K562 (cell line): Measurements from ENCODE around the gene UHRF1. TPM values are rescaled to one million over a fixed set of nuclear protein-coding genes. Genes with fewer than 3 reads are reported as not detected.

Source experiments
- ATAC-seq: fragments of 200-7000 bp; cut with Tn5 transposase; 3 replicates; pipeline ENCODE4 v1.9.1; 2020; ENCODE audit warnings: moderate library complexity
- BruUV-seq: library from RNA; stranded (reverse); fragments of 400-500 nt; replicated peaks from 2 replicates; lab custom pipeline; 2021; lab: Mats Ljungman, UMichigan
- CTCF ChIA-PET: fragments of 300-600 bp; formaldehyde crosslinking; extraction: SDS; loops from one replicate; lab custom pipeline; 2021; ENCODE audit warnings: low intra/inter-chr PET ratio; lab: Yijun Ruan, JAX
- POLR2A ChIA-PET: fragments of 300-600, 350-650 bp; sonication (Branson Sonifier 250); formaldehyde crosslinking; extraction: SDS; loops from one replicate; lab custom pipeline; 2021; ENCODE audit warnings: antibody characterized with exemption, inconsistent platforms; lab: Yijun Ruan, JAX
- DNase-seq, 4 experiments: peaks; one replicate each; pipeline versions ENCODE4 v3.0.0 to v3.0.0-alpha.2; 2011 to 2018; ENCODE audit warnings: low spot score in 3 of 4, mixed read lengths in 3 of 4; ENCODE audit errors: extremely low read depth in 1 of 4
- FAIRE-seq: peaks from 2 replicates; lab custom pipeline; 2011; peaks lifted over from hg19 to GRCh38; lab: Jason Lieb, UNC
- H2AFZ ChIP-seq: 2 replicates; pipeline ENCODE4 v1.6.0; 2011; ENCODE audit warnings: low read depth, low read length, control low read depth, inconsistent platforms
- H3K27ac ChIP-seq: fragments of 200-600 bp; 3 replicates; pipeline ENCODE4 v1.8.0; 2011; ENCODE audit warnings: low read depth, mild to moderate bottlenecking, control low read depth, inconsistent platforms, low read length, moderate library complexity, mixed read lengths; ENCODE audit errors: extremely low read depth
- H3K27me3 ChIP-seq, 2 experiments: fragments of 300-600 bp in 1 of 2; 2 replicates in 1 of 2; 3 replicates in 1 of 2; pipeline versions ENCODE4 v1.6.0 to v1.8.0; 2011; ENCODE audit warnings: inconsistent platforms in 2 of 2, low read length in 2 of 2, mild to moderate bottlenecking in 1 of 2, mixed read lengths in 1 of 2, moderate library complexity in 1 of 2; ENCODE audit not compliant: control insufficient read depth in 2 of 2, insufficient read depth in 2 of 2
- H3K36me3 ChIP-seq: fragments of 300-600 bp; 3 replicates; pipeline ENCODE4 v1.8.0; 2011; ENCODE audit warnings: mild to moderate bottlenecking, low read length, inconsistent platforms; ENCODE audit not compliant: control insufficient read depth, insufficient read depth
- H3K4me1 ChIP-seq, 2 experiments: fragments of 200-600 bp in 1 of 2; replicated peaks in 1 of 2; 2 replicates in 1 of 2; 3 replicates in 1 of 2; pipeline versions ENCODE4 v1.5.1 to v1.8.0; 2011; ENCODE audit warnings: inconsistent platforms in 2 of 2, low read length in 2 of 2, mild to moderate bottlenecking in 1 of 2, mixed read lengths in 1 of 2, moderate library complexity in 1 of 2; ENCODE audit not compliant: control insufficient read depth in 2 of 2, insufficient read depth in 2 of 2
- H3K4me2 ChIP-seq: 2 replicates; pipeline ENCODE4 v1.6.1; 2011; ENCODE audit warnings: low read length, control low read depth, inconsistent platforms, mixed read lengths; ENCODE audit not compliant: insufficient read depth
- H3K4me3 ChIP-seq: fragments of 200-600 bp; sonication (generic), shearing (Covaris generic); 2 replicates; pipeline ENCODE4 v1.5.1; 2016; ENCODE audit warnings: control low read depth, inconsistent platforms
- H3K79me2 ChIP-seq: fragments of 200-600 bp; 3 replicates; pipeline ENCODE4 v1.8.0; 2011; ENCODE audit warnings: low read length, inconsistent platforms; ENCODE audit not compliant: control insufficient read depth, insufficient read depth
- H3K9ac ChIP-seq, 2 experiments: 2 replicates each; pipeline versions ENCODE4 v1.6.0 to v1.6.1; 2011; ENCODE audit warnings: low read depth in 2 of 2, low read length in 2 of 2, control low read depth in 1 of 2, inconsistent platforms in 1 of 2, mild to moderate bottlenecking in 1 of 2, mixed read lengths in 1 of 2; ENCODE audit not compliant: insufficient read depth in 1 of 2
- H3K9me1 ChIP-seq: one replicate; pipeline ENCODE4 v1.6.0; 2011; ENCODE audit warnings: inconsistent platforms, mild to moderate bottlenecking, low read length, moderate library complexity; ENCODE audit not compliant: control insufficient read depth, insufficient read depth
- H3K9me3 ChIP-seq: replicated peaks from 2 replicates; pipeline ENCODE4 v1.5.1; 2011; ENCODE audit warnings: low read depth, low read length, inconsistent platforms; ENCODE audit not compliant: control insufficient read depth, insufficient read depth
- H4K20me1 ChIP-seq: replicated peaks from 2 replicates; pipeline ENCODE4 v1.6.1; 2011; ENCODE audit warnings: low read length, inconsistent platforms, mixed read lengths; ENCODE audit not compliant: control insufficient read depth, insufficient read depth
- CREB5 ChIP-seq: fragments of 250-450 bp; sonication (Bioruptor Pico); IDR thresholded peaks from 2 replicates; pipeline ENCODE4 v1.5.0; 2020; ENCODE audit warnings: mild to moderate bottlenecking
- EWSR1 ChIP-seq: fragments of 450-650 bp; IDR thresholded peaks from 2 replicates; pipeline ENCODE4 v1.6.1; 2018; ENCODE audit warnings: borderline replicate concordance, mild to moderate bottlenecking, low read depth, moderate library complexity; ENCODE audit not compliant: partially characterized antibody
- HCFC1 ChIP-seq: IDR thresholded peaks from 2 replicates; pipeline ENCODE4 v1.6.1; 2012; ENCODE audit warnings: low read depth, low read length, improper control_type of control experiment
- HMGN3 ChIP-seq: IDR thresholded peaks from 2 replicates; pipeline ENCODE4 v1.6.1; 2011; ENCODE audit warnings: borderline replicate concordance, low read depth, mild to moderate bottlenecking, mixed read lengths, low read length; ENCODE audit not compliant: insufficient read length; ENCODE audit errors: extremely low read depth
- MYC ChIP-seq, 2 experiments: fragments of 250-450 bp in 1 of 2; sonication (Bioruptor Pico) in 1 of 2; IDR thresholded peaks; 2 replicates each; pipeline versions ENCODE4 v1.5.1 to v1.6.1; 2012 to 2021; ENCODE audit warnings: low read depth in 2 of 2, borderline replicate concordance in 1 of 2, improper control_type of control experiment in 1 of 2, low read length in 1 of 2, mild to moderate bottlenecking in 1 of 2, moderate library complexity in 1 of 2
- NFE2 ChIP-seq: IDR thresholded peaks from 2 replicates; pipeline ENCODE4 v1.6.1; 2014; ENCODE audit warnings: antibody characterized with exemption, low read depth
- PRMT5 ChIP-seq: sonication (generic); formaldehyde crosslinking; IDR thresholded peaks from 2 replicates; pipeline ENCODE4 v1.5.0; 2020; ENCODE audit warnings: missing genetic modification reagents
- RNF219 ChIP-seq: fragments of 250-450 bp; sonication (Bioruptor Pico); IDR thresholded peaks from 2 replicates; pipeline ENCODE4 v1.5.0; 2022; ENCODE audit warnings: mild to moderate bottlenecking
- SIX5 ChIP-seq, 2 experiments: IDR thresholded peaks; 2 replicates each; pipeline ENCODE4 v1.6.1; 2011; ENCODE audit warnings: low read length in 2 of 2, borderline replicate concordance in 1 of 2, low read depth in 1 of 2, mild to moderate bottlenecking in 1 of 2, moderate library complexity in 1 of 2; ENCODE audit not compliant: insufficient read depth in 1 of 2
- TEAD1 ChIP-seq, 2 experiments: fragments of 450-650 bp in 1 of 2; sonication (generic) in 1 of 2; formaldehyde crosslinking; IDR thresholded peaks; 2 replicates each; pipeline versions ENCODE4 v1.4.0 to v1.8.0; 2020 to 2022; ENCODE audit warnings: mild to moderate bottlenecking in 2 of 2, missing genetic modification reagents in 1 of 2
- ZBTB12 ChIP-seq: fragments of 250-450 bp; sonication (Bioruptor Pico); IDR thresholded peaks from 2 replicates; pipeline ENCODE4 v1.4.0; 2020
- ZBTB43 ChIP-seq: sonication (generic); formaldehyde crosslinking; IDR thresholded peaks from 2 replicates; pipeline ENCODE4 v1.8.0; 2023; ENCODE audit warnings: mild to moderate bottlenecking, missing genetic modification reagents
- ZNF24 ChIP-seq: fragments of 450-650 bp; IDR thresholded peaks from 2 replicates; pipeline ENCODE4 v1.6.1; 2016
- ZNF584 ChIP-seq: fragments of 200-800 bp; sonication (Bioruptor generic); IDR thresholded peaks from 2 replicates; pipeline ENCODE4 v1.6.1; 2016; ENCODE audit warnings: low read depth, mild to moderate bottlenecking, missing genetic modification characterization, missing compliant biosample characterization
- ZNF695 ChIP-seq: fragments of 450-650 bp; formaldehyde crosslinking; IDR thresholded peaks from 2 replicates; pipeline ENCODE4 v1.4.0; 2020; ENCODE audit warnings: mild to moderate bottlenecking, moderate library complexity
- ZNF699 ChIP-seq: fragments of 250-450 bp; sonication (Bioruptor Pico); IDR thresholded peaks from 2 replicates; pipeline ENCODE4 v1.8.0; 2021; ENCODE audit warnings: mild to moderate bottlenecking, moderate library complexity; ENCODE audit not compliant: insufficient replicate concordance
- WGBS: fragments of 100-300 bp; shearing (Covaris generic); methylation state at CpG from one replicate; pipeline ENCODE4 v1.1.6; 2016; ENCODE audit warnings: low coverage, mixed read lengths; ENCODE audit not compliant: insufficient coverage; ENCODE audit errors: missing lambda C conversion rate; 5-methylcytosine and 5-hydroxymethylcytosine counted together
- in situ Hi-C: fragments of 300-500 bp; cut with MboI; formaldehyde crosslinking; loops from 4 replicates; pipeline ENCODE4 v1.15.0; 2018; ENCODE audit warnings: inconsistent platforms, mixed read lengths
- intact Hi-C: fragments of 100-400 bp; cut with micrococcal nuclease; formaldehyde crosslinking; loops from 2 replicates; pipeline ENCODE4 v1.14.2; 2022
- polyA plus RNA-seq, 8 experiments: library from polyadenylated mRNA; depleted of rRNA in 4 of 8; stranded (reverse) in 5 of 8; unstranded in 3 of 8; fragments of >200 nt; fragmentation: Nextera tagmentation in 2 of 8; fragmentation: Illumina TruSeq in 1 of 8; extraction: Ambion mirVana in 2 of 8; extraction: Trizol in 1 of 8; gene quantifications; 2 replicates each; pipeline versions ENCODE4 v1.2.1 to v1.2.3, GENCODE V29; 2011 to 2014; ENCODE audit warnings: inconsistent platforms in 1 of 8, missing spikeins in 1 of 8
- total RNA-seq, 7 experiments: library from RNA; depleted of rRNA in 6 of 7; stranded (reverse); fragments of >200 nt in 6 of 7; fragmentation: Illumina TruSeq in 2 of 7; extraction: Trizol in 2 of 7; gene quantifications; 2 replicates each; pipeline versions ENCODE4 v1.2.1 to v1.2.3, GENCODE V29; 2011 to 2021; ENCODE audit warnings: low replicate concordance in 1 of 7

Gene UHRF1
- total and polyA plus RNA-seq, 9 of the 15 experiments (the other 6 are each of a cell fraction or from before 2014, with no cell fraction given) = 6.0 to 101 (median 30.9) TPM

- POLR2A ChIA-PET = interaction anchor here (0.6 to 0.9 kb wide), 3 partner anchors 9 to 156 kb away, joined by 3 read pairs; no protein-coding TSS in a partner anchor
- in situ Hi-C loops = no loop called here
These were observed 30.3 kb upstream of the UHRF1 start for GRCh38 chr19:4879041-4879440.

More at GRCh38 chr19:4879041-4879440, 30.3 kb upstream of the UHRF1 start:
- H3K4me2 ChIP-seq = no peak overlapping the region
- FAIRE-seq = no peak
- no peak for TF ChIP-seq PRMT5 (CRISPR knock-in tag)
- TF ChIP-seq NFE2 = no peak
- no peak for TF ChIP-seq EWSR1
- no peak for TF ChIP-seq HCFC1
- TF ChIP-seq HMGN3 = no peak
- TF ChIP-seq ZNF584 (CRISPR knock-in tag) = no peak
- no peak for TF ChIP-seq ZBTB12 (CRISPR knock-in tag)
- TF ChIP-seq TEAD1 (CRISPR knock-in tag; IDR thresholded peaks at IDR 0.05) = no peak
- TF ChIP-seq RNF219 (CRISPR knock-in tag) = no peak
- TF ChIP-seq MYC (IDR thresholded peaks at IDR 0.05; ENCODE audit: low read depth, low read length) = no peak
- TF ChIP-seq MYC (CRISPR knock-in tag; IDR thresholded peaks at IDR 0.05; ENCODE audit: borderline replicate concordance, low read depth) = no peak
- TF ChIP-seq ZNF699 = no peak
- no peak for TF ChIP-seq SIX5 (IDR thresholded peaks at IDR 0.05; ENCODE audit: borderline replicate concordance in 1 of 2, insufficient read depth in 1 of 2, low read depth in 1 of 2, low read length in 2 of 2)
- TF ChIP-seq ZNF24 = no peak
- no peak for TF ChIP-seq ZBTB43 (CRISPR knock-in tag)
- TF ChIP-seq ZNF695 (CRISPR knock-in tag) = no peak
- no peak for TF ChIP-seq CREB5 (CRISPR knock-in tag)
- peaks cover 0 to 18% of the 10 kb centered on the region in 2 experiments; a peak in 2 of 5 replicates for H3K4me1 ChIP-seq
- H3K27me3 ChIP-seq = no peaks in the 10 kb centered on the region
- H2AFZ ChIP-seq = no peak overlapping the region
- no peak overlapping the region for H3K27ac ChIP-seq
- intact Hi-C loops = no loop called here
- no peaks in the 10 kb centered on the region for H3K79me2 ChIP-seq
- no peak overlapping the region for H3K9ac ChIP-seq
- H3K9me3 ChIP-seq = no peaks in the 10 kb centered on the region
- no peak for DNase-seq
- H4K20me1 ChIP-seq = no peaks in the 10 kb centered on the region
- no TSS peak for BruUV-seq
- H3K36me3 ChIP-seq = no peaks in the 10 kb centered on the region
- H3K9me1 ChIP-seq = no peaks in the 10 kb centered on the region
- CTCF ChIA-PET = no interaction called here
- no peak overlapping the region for H3K4me3 ChIP-seq
- ATAC-seq = no peak
- WGBS = 60% methylated on average over 11 of the region's 11 CpGs
